Activated CD8-positive, alpha-beta memory T cell treated with anti-CD3 and anti-CD28 coated beads, Interleukin-2, amount 10 ng/mL, durations not matched to agents 7 days and 5 days (primary cell): ENCODE measurements around the gene ADAMTS13. TPM values are rescaled to one million over a fixed set of nuclear protein-coding genes. Genes with fewer than 3 reads are reported as not detected.

Experiments
- ATAC-seq: fragments of 150-1000 bp; cut with Tn5 transposase; one replicate; pipeline ENCODE4 v1.10.0; 2021; ENCODE audit warnings: moderate library complexity
- CTCF ChIA-PET: fragments of 350-600 bp; sonication (Branson Sonifier 250); formaldehyde crosslinking; loops from one replicate; lab custom pipeline; 2021; ENCODE audit warnings: antibody characterized with exemption; lab: Charles Lee
- DNase-seq: peaks from one replicate; pipeline ENCODE4 v3.0.0-alpha.2; 2020
- H3K27ac Mint-ChIP-seq: one replicate; pipeline ENCODE4 v1.8.0; 2021; ENCODE audit warnings: mild to moderate bottlenecking, mixed read lengths
- H3K27me3 Mint-ChIP-seq: one replicate; pipeline ENCODE4 v1.8.0; 2021; ENCODE audit warnings: mixed read lengths
- H3K36me3 Mint-ChIP-seq: one replicate; pipeline ENCODE4 v1.8.0; 2021; ENCODE audit warnings: mild to moderate bottlenecking, mixed read lengths
- H3K4me1 Mint-ChIP-seq: one replicate; pipeline ENCODE4 v1.8.0; 2021; ENCODE audit warnings: mixed read lengths
- H3K4me3 Mint-ChIP-seq: one replicate; pipeline ENCODE4 v1.8.0; 2021; ENCODE audit warnings: mild to moderate bottlenecking, moderate library complexity, mixed read lengths
- H3K9me3 Mint-ChIP-seq: one replicate; pipeline ENCODE4 v1.8.0; 2022; ENCODE audit warnings: low read depth, mixed read lengths
- total RNA-seq, 2 experiments: library from RNA; stranded (reverse); gene quantifications; one replicate each; pipeline ENCODE4 v1.2.3, GENCODE V29; 2021

Gene ADAMTS13
- total RNA-seq, 2 experiments from 2014 or later, result 2.6 to 2.7 TPM

- no peak for DNase-seq
- peaks cover 3% of the 10 kb centered on the region for H3K9me3 Mint-ChIP-seq
- H3K4me3 Mint-ChIP-seq, result no peak overlapping the region
- H3K36me3 Mint-ChIP-seq, result no peaks in the 10 kb centered on the region
- no peaks in the 10 kb centered on the region for H3K4me1 Mint-ChIP-seq
- CTCF ChIA-PET, result interaction anchor here (1.7 kb wide), 2 partner anchors 11 to 311 kb away, joined by 4 to 10 read pairs; no protein-coding TSS in a partner anchor
- peaks cover 3% of the 10 kb centered on the region for H3K27me3 Mint-ChIP-seq
- no peak overlapping the region for H3K27ac Mint-ChIP-seq
- ATAC-seq, result no peak
Measured at GRCh38 chr9:133496861-133497842, 75.0 kb downstream of the ADAMTS13 start.

GRCh38 chr9:133499132-133499891 lies 77.1 kb downstream of the ADAMTS13 start:
- ATAC-seq (no peak), DNase-seq (no peak)
- CTCF ChIA-PET, result no interaction called here
- H3K9me3 Mint-ChIP-seq, result peaks cover 9% of the 10 kb centered on the region
- no peaks in the 10 kb centered on the region for H3K36me3 Mint-ChIP-seq
- no peak overlapping the region for H3K4me3 Mint-ChIP-seq
- H3K27ac Mint-ChIP-seq, result no peak overlapping the region
- H3K27me3 Mint-ChIP-seq, result peaks cover 13% of the 10 kb centered on the region
- no peaks in the 10 kb centered on the region for H3K4me1 Mint-ChIP-seq

GRCh38 chr9:133499892-133500270 lies 77.7 kb downstream of the ADAMTS13 start:
- no peak overlapping the region for H3K4me3 Mint-ChIP-seq
- no peaks in the 10 kb centered on the region for H3K36me3 Mint-ChIP-seq
- H3K27ac Mint-ChIP-seq, result no peak overlapping the region
- CTCF ChIA-PET, result no interaction called here
- H3K9me3 Mint-ChIP-seq, result peaks cover 9% of the 10 kb centered on the region
- ATAC-seq, result no peak
- no peak for DNase-seq
- peaks cover 13% of the 10 kb centered on the region for H3K27me3 Mint-ChIP-seq
- H3K4me1 Mint-ChIP-seq, result no peaks in the 10 kb centered on the region

- no peaks in the 10 kb centered on the region for H3K36me3 Mint-ChIP-seq
- CTCF ChIA-PET, result no interaction called here
- ATAC-seq, result no peak
- H3K4me1 Mint-ChIP-seq, result no peaks in the 10 kb centered on the region
- H3K27ac Mint-ChIP-seq, result no peak overlapping the region
- H3K9me3 Mint-ChIP-seq, result peaks cover 9% of the 10 kb centered on the region
- H3K4me3 Mint-ChIP-seq, result no peak overlapping the region
- no peak for DNase-seq
- H3K27me3 Mint-ChIP-seq, result peaks cover 13% of the 10 kb centered on the region
Measured at GRCh38 chr9:133502112-133502511, 79.9 kb downstream of the ADAMTS13 start.

- CTCF ChIA-PET, result no interaction called here
- Mint-ChIP-seq H3K27ac (no peak overlapping the region), H3K4me3 (no peak overlapping the region), H3K27me3 (peaks cover 13% of the 10 kb centered on the region), H3K9me3 (peaks cover 9% of the 10 kb centered on the region), H3K4me1 (peaks cover 11% of the 10 kb centered on the region), H3K36me3 (no peaks in the 10 kb centered on the region)
- DNase-seq (no peak), ATAC-seq (no peak)
Measured at GRCh38 chr9:133505186-133505830, 83.1 kb downstream of the ADAMTS13 start.

GRCh38 chr9:133505901-133506652 lies 83.9 kb downstream of the ADAMTS13 start:
- DNase-seq (no peak), ATAC-seq (no peak)
- Mint-ChIP-seq H3K36me3 (no peaks in the 10 kb centered on the region), H3K4me3 (no peak overlapping the region), H3K9me3 (peaks cover 9% of the 10 kb centered on the region), H3K4me1 (peaks cover 11% of the 10 kb centered on the region), H3K27me3 (peaks cover 13% of the 10 kb centered on the region), H3K27ac (no peak overlapping the region)
- CTCF ChIA-PET, result no interaction called here

- ATAC-seq (no peak), DNase-seq (no peak)
- Mint-ChIP-seq H3K4me3 (no peak overlapping the region), H3K27ac (no peak overlapping the region), H3K9me3 (peaks cover 9% of the 10 kb centered on the region), H3K4me1 (peaks cover 11% of the 10 kb centered on the region), H3K27me3 (peaks cover 13% of the 10 kb centered on the region), H3K36me3 (no peaks in the 10 kb centered on the region)
- CTCF ChIA-PET, result no interaction called here
Measured at GRCh38 chr9:133506653-133507038, 84.5 kb downstream of the ADAMTS13 start.

- ATAC-seq, result no peak
- CTCF ChIA-PET, result no interaction called here
- H3K27ac Mint-ChIP-seq, result no peak overlapping the region
Measured at GRCh38 chr9:133507246-133507965, 85.2 kb downstream of the ADAMTS13 start.

GRCh38 chr9:133508046-133508445 lies 85.9 kb downstream of the ADAMTS13 start:
- ATAC-seq, result no peak
- no peaks in the 10 kb centered on the region for H3K36me3 Mint-ChIP-seq
- CTCF ChIA-PET, result no interaction called here
- no peaks in the 10 kb centered on the region for H3K9me3 Mint-ChIP-seq
- H3K4me3 Mint-ChIP-seq, result no peak overlapping the region
- H3K4me1 Mint-ChIP-seq, result peaks cover 11% of the 10 kb centered on the region
- H3K27me3 Mint-ChIP-seq, result peaks cover 4% of the 10 kb centered on the region
- DNase-seq, result no peak
- no peak overlapping the region for H3K27ac Mint-ChIP-seq

More at GRCh38 chr9:133507246-133507965, 85.2 kb downstream of the ADAMTS13 start:
- Mint-ChIP-seq H3K9me3 (peaks cover 3% of the 10 kb centered on the region), H3K4me3 (no peak overlapping the region), H3K27me3 (peaks cover 8% of the 10 kb centered on the region), H3K4me1 (peaks cover 11% of the 10 kb centered on the region), H3K36me3 (no peaks in the 10 kb centered on the region)
- DNase-seq, result no peak

Other genes starting within 250 kb of the ADAMTS13 start
- gene OBP2B, start 213.1 kb upstream of the ADAMTS13 start, total RNA-seq, result not detected
- gene ABO, start 147.2 kb upstream of the ADAMTS13 start, total RNA-seq, result not detected
- 10 to 100 TPM; 12.9 to 16.5 TPM for gene SURF6, start 86.2 kb upstream of the ADAMTS13 start, total RNA-seq
- gene MED22, start 74.2 kb upstream of the ADAMTS13 start, total RNA-seq, result 10 to 100 TPM; 28.8 to 35.9 TPM
- gene RPL7A, start 74.1 kb upstream of the ADAMTS13 start, total RNA-seq, result 1,000 to 10,000 TPM; 1,729 to 2,113 TPM
- 10 to 100 TPM; 35.4 to 35.6 TPM for gene SURF1, start 65.9 kb upstream of the ADAMTS13 start, total RNA-seq
- 10 to 100 TPM; 14.9 to 23.2 TPM for gene SURF2, start 65.8 kb upstream of the ADAMTS13 start, total RNA-seq
- 100 to 1,000 TPM; 218 to 304 TPM for gene SURF4, start 46.3 kb upstream of the ADAMTS13 start, total RNA-seq
- 1 to 10 TPM in 1 of 2 experiments, under 1 TPM in 1; 0.20 to 1.4 TPM for gene STKLD1, start 46.0 kb upstream of the ADAMTS13 start, total RNA-seq
- gene REXO4, start 4.4 kb upstream of the ADAMTS13 start, total RNA-seq, result 10 to 100 TPM; 27.5 to 34.1 TPM
- gene CACFD1, start 37.6 kb downstream of the ADAMTS13 start, total RNA-seq, result 1 to 10 TPM in 1 of 2 experiments, under 1 TPM in 1; 0.38 to 1.1 TPM
- 1 to 10 TPM; 5.5 to 9.9 TPM for gene SLC2A6, start 56.7 kb downstream of the ADAMTS13 start, total RNA-seq
- gene MYMK, start 102.6 kb downstream of the ADAMTS13 start, total RNA-seq, result not detected
- not detected for gene ADAMTSL2, start 112.3 kb downstream of the ADAMTS13 start, total RNA-seq
- not detected for gene FAM163B, start 187.0 kb downstream of the ADAMTS13 start, total RNA-seq
- not detected for gene DBH, start 214.0 kb downstream of the ADAMTS13 start, total RNA-seq